ENCODE results near the gene S100A3.

Gene S100A3

GRCh38 chr1:153548722-153549688 is at the start of gene S100A3:
S100A3 (minus strand) TSS chr1:153549258; CDS start chr1:153548485, 773 bp downstream.
- no peak within 1 kb of the TSS for H3K4me2 ChIP-seq (ENCODE audit: low read depth, low read length, poor library complexity, severe bottlenecking)
- no peaks in the 10 kb centered on the region for H3K9me2 ChIP-seq (replicated peaks; ENCODE audit: insufficient read depth, low read length)
- no peaks in the 10 kb centered on the region for H3K36me3 ChIP-seq (ENCODE audit: low read length)
- H3K9me3 ChIP-seq (ENCODE audit: insufficient read depth, low read length) = no peaks in the 10 kb centered on the region
- no peaks in the 10 kb centered on the region for H3F3A ChIP-seq (ENCODE audit: insufficient read depth)
- no peaks in the 10 kb centered on the region for H3K79me2 ChIP-seq (ENCODE audit: insufficient read depth, low read length)
- H4K20me1 ChIP-seq (ENCODE audit: low read depth, low read length) = no peaks in the 10 kb centered on the region
- H2AFZ ChIP-seq (ENCODE audit: low read depth, low read length, severe bottlenecking) = no peak within 1 kb of the TSS
- H3K27me3 ChIP-seq (ENCODE audit: low read length) = no peaks in the 10 kb centered on the region
- H3K27ac ChIP-seq (ENCODE audit: low read depth, low read length) = no peak within 1 kb of the TSS
- H3K9ac ChIP-seq (ENCODE audit: low read length) = no peak within 1 kb of the TSS
- TF ChIP-seq EZH2phosphoT487 (conservative IDR thresholded peaks at IDR 0.05; ENCODE audit: low read length) = no peak
- TF ChIP-seq CTCF (IDR thresholded peaks at IDR 0.05; ENCODE audit: insufficient read depth, low read length, poor library complexity, severe bottlenecking) = no peak
- no peak within 1 kb of the TSS for H3K4me3 ChIP-seq (ENCODE audit: insufficient read depth, low read length, poor library complexity, severe bottlenecking)

GRCh38 chr1:153598309-153599172 is 49.5 kb upstream of the S100A3 start:
- H3K27ac ChIP-seq (ENCODE audit: low read depth, low read length) = peak overlapping the region; percentile 81
- no peaks in the 10 kb centered on the region for H3K36me3 ChIP-seq (ENCODE audit: low read length)
- H3K9me2 ChIP-seq (replicated peaks; ENCODE audit: insufficient read depth, low read length) = no peaks in the 10 kb centered on the region
- peak overlapping the region; percentile 60 for H2AFZ ChIP-seq (ENCODE audit: low read depth, low read length, severe bottlenecking)
- peak overlapping the region; percentile 57 for H3K9ac ChIP-seq (ENCODE audit: low read length)
- no peaks in the 10 kb centered on the region for H3F3A ChIP-seq (ENCODE audit: insufficient read depth)
- no peaks in the 10 kb centered on the region for H3K79me2 ChIP-seq (ENCODE audit: insufficient read depth, low read length)
- no peaks in the 10 kb centered on the region for H3K9me3 ChIP-seq (ENCODE audit: insufficient read depth, low read length)
- TF ChIP-seq CTCF (IDR thresholded peaks at IDR 0.05; ENCODE audit: insufficient read depth, low read length, poor library complexity, severe bottlenecking) (no peak), EZH2phosphoT487 (conservative IDR thresholded peaks at IDR 0.05; ENCODE audit: low read length) (no peak)
- peak overlapping the region; percentile 66 for H3K4me2 ChIP-seq (ENCODE audit: low read depth, low read length, poor library complexity, severe bottlenecking)
- no peaks in the 10 kb centered on the region for H3K27me3 ChIP-seq (ENCODE audit: low read length)
- no peaks in the 10 kb centered on the region for H4K20me1 ChIP-seq (ENCODE audit: low read depth, low read length)
- peak overlapping the region; percentile 32 for H3K4me3 ChIP-seq (ENCODE audit: insufficient read depth, low read length, poor library complexity, severe bottlenecking)

GRCh38 chr1:153597206-153597605 is 48.1 kb upstream of the S100A3 start:
- H4K20me1 ChIP-seq (ENCODE audit: low read depth, low read length) = no peaks in the 10 kb centered on the region
- no peak overlapping the region for H2AFZ ChIP-seq (ENCODE audit: low read depth, low read length, severe bottlenecking)
- no peaks in the 10 kb centered on the region for H3K9me3 ChIP-seq (ENCODE audit: insufficient read depth, low read length)
- H3K9ac ChIP-seq (ENCODE audit: low read length) = no peak overlapping the region
- no peak overlapping the region for H3K4me2 ChIP-seq (ENCODE audit: low read depth, low read length, poor library complexity, severe bottlenecking)
- H3F3A ChIP-seq (ENCODE audit: insufficient read depth) = no peaks in the 10 kb centered on the region
- H3K27ac ChIP-seq (ENCODE audit: low read depth, low read length) = no peak overlapping the region
- H3K79me2 ChIP-seq (ENCODE audit: insufficient read depth, low read length) = no peaks in the 10 kb centered on the region
- H3K36me3 ChIP-seq (ENCODE audit: low read length) = no peaks in the 10 kb centered on the region
- H3K9me2 ChIP-seq (replicated peaks; ENCODE audit: insufficient read depth, low read length) = no peaks in the 10 kb centered on the region
- no peak overlapping the region for H3K4me3 ChIP-seq (ENCODE audit: insufficient read depth, low read length, poor library complexity, severe bottlenecking)
- TF ChIP-seq CTCF (IDR thresholded peaks at IDR 0.05; ENCODE audit: insufficient read depth, low read length, poor library complexity, severe bottlenecking) (no peak), EZH2phosphoT487 (conservative IDR thresholded peaks at IDR 0.05; ENCODE audit: low read length) (no peak)
- H3K27me3 ChIP-seq (ENCODE audit: low read length) = no peaks in the 10 kb centered on the region

Measured in SU-DHL-6 (cell line).